ENCODE data around the gene CAMK2A. TPM values are rescaled to one million over a fixed set of nuclear protein-coding genes. Genes with fewer than 3 reads are reported as not detected.

The CAMK2A gene
- total RNA-seq, 3 donors from 2014 or later (not counting 1 experiment from before 2014, with no cell fraction given) = 0.38 TPM; not detected in 2

- Mint-ChIP-seq H3K27me3 (ENCODE audit: low read depth in 2 of 2) (peaks cover 19 to 41% of the 10 kb centered on the region in 2 donors), H3K4me1 (peaks cover 12 to 14% of the 10 kb centered on the region in 2 donors), H3K27ac (no peak overlapping the region), H3K9me3 (no peaks in the 10 kb centered on the region), H3K4me3 (no peak overlapping the region), H3K36me3 (no peaks in the 10 kb centered on the region)
- intact Hi-C loops (cut with micrococcal nuclease) = no loop called here
- Histone ChIP-seq H3K4me3 (ENCODE audit: low read length) (no peak overlapping the region), H3K27ac (ENCODE audit: low read length) (no peak overlapping the region), H3K4me1 (ENCODE audit: control insufficient read depth, insufficient read depth, low read length) (peaks cover 10% of the 10 kb centered on the region), H3K27me3 (ENCODE audit: control insufficient read depth, insufficient read depth, low read length) (peaks cover 13% of the 10 kb centered on the region), H3K9me3 (ENCODE audit: control insufficient read depth, insufficient read depth, low read length) (no peaks in the 10 kb centered on the region), H3K36me3 (ENCODE audit: control insufficient read depth, insufficient read depth, low read length) (no peaks in the 10 kb centered on the region)
- DNase-seq (no peak), ATAC-seq (no peak)
- no peak for TF ChIP-seq CTCF (IDR thresholded peaks at IDR 0.05)
- WGBS (ENCODE audit: insufficient coverage) = 79% methylated on average over 12 of the region's 12 CpGs
These were observed 85.6 kb downstream of the CAMK2A start for GRCh38 chr5:150203832-150204589.

DNA sequence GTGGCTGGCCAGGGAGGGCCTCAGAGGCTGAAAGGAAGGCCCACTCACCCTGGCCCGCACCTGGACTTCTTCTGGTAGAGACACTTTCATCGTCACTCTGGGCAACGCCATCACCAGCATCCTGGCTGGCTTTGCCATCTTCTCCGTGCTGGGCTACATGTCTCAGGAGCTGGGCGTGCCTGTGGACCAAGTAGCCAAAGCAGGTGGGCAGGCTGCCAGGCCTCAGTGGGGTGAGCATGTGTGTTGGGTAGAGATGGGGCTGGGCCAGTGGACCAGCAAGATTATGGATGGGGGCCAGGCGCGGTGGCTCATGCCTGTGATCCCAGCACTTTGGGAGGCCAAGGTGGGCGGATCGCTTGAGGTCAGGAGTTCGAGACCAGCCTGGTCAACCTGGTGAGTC lies 87.1 kb downstream of the CAMK2A start:
- no peak for TF ChIP-seq CTCF (IDR thresholded peaks at IDR 0.05)
- Histone ChIP-seq H3K27ac (ENCODE audit: low read length) (no peak overlapping the region), H3K4me1 (ENCODE audit: control insufficient read depth, insufficient read depth, low read length) (no peaks in the 10 kb centered on the region), H3K36me3 (ENCODE audit: control insufficient read depth, insufficient read depth, low read length) (no peaks in the 10 kb centered on the region), H3K9me3 (ENCODE audit: control insufficient read depth, insufficient read depth, low read length) (no peaks in the 10 kb centered on the region), H3K27me3 (ENCODE audit: control insufficient read depth, insufficient read depth, low read length) (peaks cover 4% of the 10 kb centered on the region), H3K4me3 (ENCODE audit: low read length) (no peak overlapping the region)
- H3K27ac Mint-ChIP-seq = no peak overlapping the region
- H3K9me3 Mint-ChIP-seq = no peaks in the 10 kb centered on the region
- H3K36me3 Mint-ChIP-seq = no peaks in the 10 kb centered on the region
- DNase-seq = no peak
- no peak for ATAC-seq
- no peaks in the 10 kb centered on the region for H3K4me1 Mint-ChIP-seq
- intact Hi-C loops (cut with micrococcal nuclease) = no loop called here
- no peak overlapping the region for H3K4me3 Mint-ChIP-seq
- 92% methylated on average over 10 of the region's 10 CpGs for WGBS (ENCODE audit: insufficient coverage)
- H3K27me3 Mint-ChIP-seq (ENCODE audit: low read depth in 2 of 2) = peaks cover 13 to 31% of the 10 kb centered on the region in 2 donors

GRCh38 chr5:150197476-150197875 lies 92.1 kb downstream of the CAMK2A start:
- H3K27ac Mint-ChIP-seq = no peak overlapping the region
- no peaks in the 10 kb centered on the region for H3K36me3 Mint-ChIP-seq
- Histone ChIP-seq H3K27ac (ENCODE audit: low read length) (no peak overlapping the region), H3K4me1 (ENCODE audit: control insufficient read depth, insufficient read depth, low read length) (no peaks in the 10 kb centered on the region), H3K27me3 (ENCODE audit: control insufficient read depth, insufficient read depth, low read length) (no peaks in the 10 kb centered on the region), H3K36me3 (ENCODE audit: control insufficient read depth, insufficient read depth, low read length) (no peaks in the 10 kb centered on the region), H3K9me3 (ENCODE audit: control insufficient read depth, insufficient read depth, low read length) (no peaks in the 10 kb centered on the region), H3K4me3 (ENCODE audit: low read length) (no peak overlapping the region)
- intact Hi-C loops (cut with micrococcal nuclease) = no loop called here
- WGBS (ENCODE audit: insufficient coverage) = 71% methylated on average over 1 of the region's 1 CpG
- no peaks in the 10 kb centered on the region for H3K4me1 Mint-ChIP-seq
- ATAC-seq (no peak), DNase-seq (no peak)
- TF ChIP-seq CTCF (IDR thresholded peaks at IDR 0.05) = no peak
- H3K27me3 Mint-ChIP-seq (ENCODE audit: low read depth in 2 of 2) = peaks cover 23 to 39% of the 10 kb centered on the region in 2 donors
- no peak overlapping the region for H3K4me3 Mint-ChIP-seq
- no peaks in the 10 kb centered on the region for H3K9me3 Mint-ChIP-seq

- peaks cover 25 to 34% of the 10 kb centered on the region in 2 donors for H3K27me3 Mint-ChIP-seq (ENCODE audit: low read depth in 2 of 2)
- Histone ChIP-seq H3K36me3 (ENCODE audit: control insufficient read depth, insufficient read depth, low read length) (no peaks in the 10 kb centered on the region), H3K4me3 (ENCODE audit: low read length) (no peak overlapping the region), H3K27ac (ENCODE audit: low read length) (no peak overlapping the region), H3K4me1 (ENCODE audit: control insufficient read depth, insufficient read depth, low read length) (no peaks in the 10 kb centered on the region), H3K27me3 (ENCODE audit: control insufficient read depth, insufficient read depth, low read length) (no peaks in the 10 kb centered on the region), H3K9me3 (ENCODE audit: control insufficient read depth, insufficient read depth, low read length) (no peaks in the 10 kb centered on the region)
- no peak overlapping the region for H3K27ac Mint-ChIP-seq
- no peak for TF ChIP-seq CTCF (IDR thresholded peaks at IDR 0.05)
- DNase-seq (no peak), ATAC-seq (no peak)
- H3K36me3 Mint-ChIP-seq = no peaks in the 10 kb centered on the region
- no peaks in the 10 kb centered on the region for H3K4me1 Mint-ChIP-seq
- no peaks in the 10 kb centered on the region for H3K9me3 Mint-ChIP-seq
- WGBS (ENCODE audit: insufficient coverage) = 91% methylated on average over 16 of the region's 16 CpGs
- H3K4me3 Mint-ChIP-seq = no peak overlapping the region
- intact Hi-C loops (cut with micrococcal nuclease) = no loop called here
These were observed 92.6 kb downstream of the CAMK2A start for GRCh38 chr5:150196986-150197385.
